ENCODE measurements around the gene KIF21B. TPM values are rescaled to one million over a fixed set of nuclear protein-coding genes. Genes with fewer than 3 reads are reported as not detected.

The KIF21B gene
- total RNA-seq, 1 donor from 2014 or later = 2.6 TPM

DNA sequence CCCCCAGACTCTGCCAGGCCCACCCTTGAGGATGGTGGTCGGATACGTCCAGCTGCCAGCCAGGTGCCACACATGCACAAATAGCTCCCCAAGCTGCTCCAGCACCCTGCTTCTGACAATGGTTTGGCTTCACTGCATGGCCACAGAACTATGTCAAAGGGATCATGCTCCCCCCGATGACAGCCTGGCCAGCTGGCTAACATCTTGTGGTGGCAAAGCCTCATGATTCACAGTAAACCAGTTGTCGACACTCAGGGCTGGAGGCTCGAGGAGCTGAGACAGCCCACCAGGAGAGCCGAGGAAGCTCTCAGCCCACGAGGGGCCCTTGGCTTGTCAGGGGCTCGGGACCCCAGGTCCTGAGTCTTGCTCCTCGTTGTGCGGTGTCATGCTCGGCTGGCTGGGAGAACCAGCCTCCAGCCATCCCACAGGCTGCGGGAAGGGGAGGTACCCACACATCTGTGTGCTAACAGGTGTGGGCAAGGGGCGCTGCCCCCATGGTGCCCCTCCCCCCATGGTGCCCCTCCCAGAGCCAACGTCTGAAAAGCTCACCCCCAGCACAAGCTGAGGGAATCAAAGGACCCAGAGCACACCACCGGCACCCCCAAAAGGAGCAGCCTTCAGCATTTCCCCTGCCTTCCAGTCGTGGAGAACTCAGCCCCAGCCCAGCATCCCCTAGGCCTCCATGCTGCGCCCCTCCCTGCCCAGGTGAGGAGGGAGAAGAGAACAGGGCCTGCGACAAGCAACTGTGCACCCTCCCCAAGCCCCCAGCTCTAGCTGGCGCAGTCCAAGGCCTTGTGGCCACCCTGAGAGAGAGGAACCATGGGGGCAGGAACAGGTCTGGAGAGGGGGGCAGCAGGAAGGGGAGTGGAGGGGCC, 41.2 kb downstream of the KIF21B start:
- Mint-ChIP-seq H3K36me3 (ENCODE audit: low read depth) (peaks cover 6% of the 10 kb centered on the region), H3K9me3 (ENCODE audit: low read depth) (peaks cover 4% of the 10 kb centered on the region), H3K27ac (ENCODE audit: unreplicated experiment) (no peak overlapping the region), H3K27me3 (ENCODE audit: low read depth) (no peaks in the 10 kb centered on the region), H3K4me3 (ENCODE audit: unreplicated experiment) (no peak overlapping the region), H3K4me1 (ENCODE audit: low read depth) (no peaks in the 10 kb centered on the region)
- TF ChIP-seq CTCF (IDR thresholded peaks at IDR 0.05) = no peak
- no peak for DNase-seq (ENCODE audit: low spot score)

DNA sequence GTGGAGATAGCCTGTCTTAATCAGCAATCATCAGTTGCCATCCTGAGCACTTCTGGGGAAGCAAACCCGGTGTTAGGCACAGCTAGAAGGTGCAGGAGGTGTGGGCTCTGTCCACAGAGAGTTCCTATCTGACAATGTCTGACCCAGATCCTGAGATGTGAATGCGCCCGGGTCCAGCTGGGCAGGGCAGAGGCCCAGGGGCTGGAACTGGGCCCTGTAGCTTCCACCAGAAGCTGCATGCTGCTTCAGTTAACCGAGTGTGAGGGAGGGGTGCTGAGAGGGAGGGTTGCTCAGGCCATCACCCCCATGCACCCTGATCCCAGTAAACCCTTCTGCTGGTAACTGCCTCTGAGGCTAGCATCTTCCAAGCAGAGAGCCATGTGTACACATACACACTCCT, 42.2 kb downstream of the KIF21B start:
- H3K4me1 Mint-ChIP-seq (ENCODE audit: low read depth) = no peaks in the 10 kb centered on the region
- DNase-seq (ENCODE audit: low spot score) = no peak
- TF ChIP-seq CTCF (IDR thresholded peaks at IDR 0.05) = no peak
- H3K36me3 Mint-ChIP-seq (ENCODE audit: low read depth) = peaks cover 8% of the 10 kb centered on the region
- H3K27ac Mint-ChIP-seq (ENCODE audit: unreplicated experiment) = no peak overlapping the region
- H3K4me3 Mint-ChIP-seq (ENCODE audit: unreplicated experiment) = no peak overlapping the region
- H3K27me3 Mint-ChIP-seq (ENCODE audit: low read depth) = no peaks in the 10 kb centered on the region
- H3K9me3 Mint-ChIP-seq (ENCODE audit: low read depth) = peaks cover 4% of the 10 kb centered on the region

- H3K27me3 Mint-ChIP-seq (ENCODE audit: low read depth) = no peaks in the 10 kb centered on the region
Measured at GRCh38 chr1:200980873-200981272, 42.6 kb downstream of the KIF21B start.

GRCh38 chr1:200980452-200980772, 43.1 kb downstream of the KIF21B start:
- peaks cover 4% of the 10 kb centered on the region for H3K9me3 Mint-ChIP-seq (ENCODE audit: low read depth)
- no peak overlapping the region for H3K27ac Mint-ChIP-seq (ENCODE audit: unreplicated experiment)
- DNase-seq (ENCODE audit: low spot score) = no peak
- TF ChIP-seq CTCF (IDR thresholded peaks at IDR 0.05) = no peak
- H3K4me1 Mint-ChIP-seq (ENCODE audit: low read depth) = no peaks in the 10 kb centered on the region
- peaks cover 8% of the 10 kb centered on the region for H3K36me3 Mint-ChIP-seq (ENCODE audit: low read depth)
- no peaks in the 10 kb centered on the region for H3K27me3 Mint-ChIP-seq (ENCODE audit: low read depth)
- H3K4me3 Mint-ChIP-seq (ENCODE audit: unreplicated experiment) = no peak overlapping the region

More at GRCh38 chr1:200980873-200981272, 42.6 kb downstream of the KIF21B start:
- H3K27ac Mint-ChIP-seq (ENCODE audit: unreplicated experiment) = no peak overlapping the region
- TF ChIP-seq CTCF (IDR thresholded peaks at IDR 0.05) = no peak
- H3K4me1 Mint-ChIP-seq (ENCODE audit: low read depth) = no peaks in the 10 kb centered on the region
- H3K36me3 Mint-ChIP-seq (ENCODE audit: low read depth) = peaks cover 8% of the 10 kb centered on the region
- H3K4me3 Mint-ChIP-seq (ENCODE audit: unreplicated experiment) = no peak overlapping the region
- H3K9me3 Mint-ChIP-seq (ENCODE audit: low read depth) = peaks cover 4% of the 10 kb centered on the region
- no peak for DNase-seq (ENCODE audit: low spot score)

GRCh38 chr1:200979574-200980451, 43.7 kb downstream of the KIF21B start:
- peak; percentile 71 for TF ChIP-seq CTCF (IDR thresholded peaks at IDR 0.05)
- H3K4me3 Mint-ChIP-seq (ENCODE audit: unreplicated experiment) = no peak overlapping the region
- peaks cover 8% of the 10 kb centered on the region for H3K36me3 Mint-ChIP-seq (ENCODE audit: low read depth)
- H3K27me3 Mint-ChIP-seq (ENCODE audit: low read depth) = no peaks in the 10 kb centered on the region
- no peaks in the 10 kb centered on the region for H3K4me1 Mint-ChIP-seq (ENCODE audit: low read depth)
- H3K9me3 Mint-ChIP-seq (ENCODE audit: low read depth) = peaks cover 4% of the 10 kb centered on the region
- no peak for DNase-seq (ENCODE audit: low spot score)
- H3K27ac Mint-ChIP-seq (ENCODE audit: unreplicated experiment) = no peak overlapping the region

Measured in chondrocyte (in vitro differentiated cells).